NCI-H1436 treated with DMSO at 0.1 percent for 48 hours (cell line): ENCODE measurements around the gene FIP1L1.

Source experiments
- DNase-seq: peaks from one replicate; lab custom pipeline; 2025; lab: John Stamatoyannopoulos, UW

Gene FIP1L1

DNA sequence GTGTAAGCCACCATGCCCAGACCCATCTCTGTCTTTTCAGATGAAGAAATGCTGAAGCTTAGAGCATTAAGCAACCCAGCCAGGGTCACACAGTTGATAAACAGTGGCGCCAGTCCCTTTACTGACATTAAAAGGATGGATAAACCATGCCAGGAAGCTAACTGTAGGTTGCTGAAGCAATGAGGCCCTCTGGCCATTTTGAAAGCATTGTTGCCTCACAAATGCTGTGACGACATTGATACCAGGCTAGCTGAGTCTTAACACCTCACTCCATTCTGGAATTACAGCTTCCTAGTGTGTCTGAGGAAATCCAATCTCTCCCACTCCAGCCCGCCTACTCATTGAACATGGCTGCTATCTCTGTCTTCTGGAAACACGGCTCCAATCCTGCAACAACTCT lies 124.1 kb downstream of the FIP1L1 start:
- no peak for DNase-seq

DNA sequence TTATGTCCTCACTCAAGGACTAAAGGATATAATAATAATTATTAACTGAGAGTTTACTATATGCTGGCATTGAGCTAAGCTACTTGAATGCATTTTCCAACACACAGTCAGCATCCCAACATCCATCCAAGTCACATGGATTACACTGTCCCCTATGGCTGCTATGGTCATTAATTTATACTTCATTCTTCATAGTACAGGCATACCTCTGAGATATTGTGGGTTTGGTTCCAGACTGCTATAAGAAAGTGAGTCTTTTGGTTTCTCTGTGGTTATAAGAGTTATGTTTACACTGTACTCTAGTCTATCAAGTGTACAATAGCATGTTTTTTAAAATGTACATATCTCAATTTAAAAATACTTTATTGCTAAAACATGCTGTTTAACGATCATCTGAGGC lies 124.7 kb downstream of the FIP1L1 start:
- no peak for DNase-seq

DNA sequence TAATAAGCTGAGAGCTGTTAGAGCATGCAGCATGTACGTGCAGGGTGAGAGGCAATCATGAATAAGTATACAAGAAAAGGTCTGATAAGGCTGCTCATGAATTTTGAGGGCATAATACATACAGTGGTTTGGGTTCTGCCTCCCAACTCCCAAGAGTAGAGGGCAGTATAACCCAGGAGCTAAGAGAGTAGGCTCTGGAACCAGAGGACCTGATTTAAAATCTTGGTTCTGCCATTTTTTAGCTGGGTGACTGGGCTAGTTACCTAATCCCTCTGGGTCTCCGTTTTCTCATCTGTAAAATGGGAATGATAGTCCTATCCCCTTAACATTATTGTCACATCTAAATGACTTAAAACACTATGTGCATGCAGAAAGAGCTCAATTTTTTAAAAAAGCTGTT lies 128.5 kb downstream of the FIP1L1 start:
- no peak for DNase-seq

DNA sequence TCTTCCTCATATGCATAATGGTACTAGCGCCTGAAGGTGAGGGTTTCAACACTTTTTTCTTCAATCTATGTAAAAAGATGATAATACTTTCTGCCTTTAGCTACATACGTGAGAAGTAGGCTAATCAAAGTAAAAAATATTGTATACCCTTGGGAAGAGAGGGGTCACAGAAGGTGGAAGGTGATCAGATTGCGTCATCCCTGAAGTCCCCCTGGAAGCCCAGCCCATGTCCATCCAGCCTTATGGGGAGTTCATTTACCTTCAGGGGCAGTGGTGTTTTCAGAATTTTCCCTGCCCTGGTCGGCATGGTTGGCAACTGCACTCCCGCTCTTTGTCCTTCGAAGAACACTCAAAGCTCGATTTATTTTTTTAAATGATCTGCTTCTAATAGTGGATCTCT lies 129.6 kb downstream of the FIP1L1 start:
- DNase-seq: no peak

DNA sequence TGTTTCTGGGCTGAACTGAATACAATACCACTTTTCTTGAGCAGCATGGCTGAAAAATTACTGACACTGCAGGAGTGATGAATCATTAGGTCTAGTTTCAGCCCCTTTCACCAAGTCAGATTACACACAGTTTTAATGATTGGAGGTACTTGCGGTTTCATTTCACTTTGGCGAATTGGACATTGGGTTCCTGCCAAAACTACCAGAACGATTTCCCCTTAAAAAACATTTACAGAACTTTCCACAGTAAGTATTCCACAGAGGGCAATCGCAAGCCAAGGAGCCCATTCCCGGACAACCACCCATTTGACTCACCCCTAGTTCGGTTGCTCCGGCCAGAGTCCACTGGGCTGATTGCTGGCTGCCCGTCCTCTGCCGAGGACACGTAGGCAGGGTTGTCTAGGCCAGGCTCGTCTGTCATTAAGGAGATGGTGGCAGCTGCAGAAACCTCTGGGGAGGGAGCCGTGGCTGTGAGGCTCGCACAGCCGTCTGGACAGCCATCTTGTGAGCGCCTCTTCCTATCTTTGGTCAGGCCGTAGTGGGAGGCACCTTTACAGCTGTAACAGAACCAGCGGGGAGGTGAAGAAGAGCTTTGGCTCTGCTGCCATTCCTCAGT lies 130.3 kb downstream of the FIP1L1 start:
- no peak for DNase-seq

DNA sequence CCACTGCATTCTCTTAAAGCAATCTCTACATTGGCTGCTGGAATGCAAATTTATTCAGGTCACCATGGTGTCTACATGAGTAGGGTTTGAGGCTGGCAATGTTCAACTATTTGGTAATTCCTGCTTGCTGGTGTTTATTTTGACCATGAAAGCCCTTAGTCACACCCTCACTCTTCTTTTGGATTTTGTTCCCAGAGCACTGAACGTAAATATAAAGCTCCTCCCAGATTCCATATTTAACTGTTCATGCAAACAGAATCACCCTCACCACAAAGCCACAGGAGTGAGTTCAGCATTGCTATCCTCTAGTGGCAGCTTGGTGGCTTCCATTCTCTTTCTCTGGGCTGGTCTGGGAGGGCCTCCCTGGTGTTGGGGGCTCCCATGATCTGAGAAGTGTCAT lies 131.0 kb downstream of the FIP1L1 start:
- no peak for DNase-seq

DNA sequence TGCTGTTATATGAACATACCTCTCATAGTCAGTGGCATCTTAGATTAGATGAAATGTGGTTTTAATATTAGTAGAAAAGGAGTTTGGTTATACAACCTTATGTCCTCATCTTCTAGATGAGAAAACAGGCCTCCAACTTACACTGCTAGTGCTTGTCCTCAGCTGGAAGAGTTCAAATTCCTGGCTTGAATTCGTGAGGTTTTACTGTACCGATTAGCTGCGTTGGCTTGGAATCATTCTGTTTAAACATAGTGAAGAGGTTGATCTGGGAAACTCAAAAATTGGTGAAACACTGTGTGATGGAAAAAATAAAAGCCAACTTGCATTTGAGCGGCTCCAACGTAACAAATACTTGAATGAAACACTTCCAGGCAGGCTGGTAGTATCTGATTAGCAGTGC lies 132.9 kb downstream of the FIP1L1 start:
- no peak for DNase-seq
